ENCODE measurements around the gene PPP1R12C. TPM values are rescaled to one million over a fixed set of nuclear protein-coding genes. Genes with fewer than 3 reads are reported as not detected.
"Not testable (repeated sequence)": the region's sequence is repeated elsewhere in the genome, so short reads cannot be mapped to it uniquely, and the experiment has no call there.

PPP1R12C gene
- total RNA-seq, 1 donor from 2014 or later, result 48.4 TPM

- peak; percentile 80 for DNase-seq
Measured at GRCh38 chr19:55071129-55071502, 46.3 kb downstream of the PPP1R12C start.

GRCh38 chr19:55070466-55071128 lies 46.8 kb downstream of the PPP1R12C start:
- DNase-seq, result no peak

GRCh38 chr19:55069865-55070197 lies 47.6 kb downstream of the PPP1R12C start:
- DNase-seq, result no peak

GRCh38 chr19:55068950-55069864 lies 48.2 kb downstream of the PPP1R12C start:
- peak; percentile 68 for DNase-seq

DNA sequence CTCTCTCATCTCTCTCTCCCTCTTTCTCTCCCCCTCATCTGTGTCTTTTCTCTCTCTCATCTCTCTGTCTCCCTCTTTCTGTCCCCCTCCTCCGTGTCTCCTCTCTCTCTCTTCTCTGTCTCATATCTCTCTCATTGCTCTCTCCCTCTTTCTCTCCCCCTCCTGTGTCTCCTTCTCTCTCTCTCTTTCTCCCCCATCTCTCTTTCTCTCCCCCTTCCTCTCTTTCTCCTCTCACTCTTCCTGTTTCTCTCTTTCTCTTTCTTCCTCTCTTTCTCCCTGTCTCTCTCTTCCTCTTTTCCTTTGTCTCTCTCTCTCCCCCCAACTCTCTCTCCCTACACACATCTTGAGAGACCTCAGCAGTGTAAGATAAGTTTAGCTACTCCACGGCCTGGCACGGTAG lies 49.6 kb downstream of the PPP1R12C start:
- DNase-seq, result no peak

DNA sequence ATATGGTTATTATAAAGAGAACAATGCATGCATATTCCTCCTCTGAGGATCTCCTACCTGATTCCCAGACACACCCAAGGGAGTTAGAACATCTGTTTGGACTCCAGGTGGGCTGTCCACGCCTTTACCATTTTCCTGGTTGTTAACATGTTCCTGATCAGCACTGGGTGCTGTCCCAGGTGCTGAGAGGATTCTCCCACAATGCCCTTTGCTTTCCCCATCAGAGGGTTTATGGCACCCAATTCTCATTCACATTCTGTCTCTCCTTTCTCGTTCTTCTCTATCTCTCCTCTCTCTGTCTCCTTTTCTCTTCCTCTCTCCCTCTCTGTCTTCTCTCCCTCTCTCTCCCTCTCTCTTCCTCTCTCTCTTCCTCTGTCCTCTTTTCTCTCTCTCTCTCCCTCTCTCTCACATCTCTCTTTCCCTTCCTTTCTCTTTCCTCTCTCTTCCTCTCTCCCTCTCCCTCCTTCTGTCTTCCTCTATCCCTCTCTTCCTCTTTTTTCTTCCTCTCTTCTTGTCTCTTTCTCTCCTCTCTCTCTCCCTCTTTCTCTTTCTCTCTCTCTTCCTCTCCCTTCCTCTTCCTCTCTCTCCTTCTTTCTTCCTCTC lies 51.2 kb downstream of the PPP1R12C start:
- no peak for DNase-seq

GRCh38 chr19:55065516-55065915 lies 51.9 kb downstream of the PPP1R12C start:
- not testable (repeated sequence) for DNase-seq

- DNase-seq, result no peak
Measured at GRCh38 chr19:55063492-55063843, 54.0 kb downstream of the PPP1R12C start.

- DNase-seq, result peak; percentile 97
Measured at GRCh38 chr19:55062735-55063491, 54.5 kb downstream of the PPP1R12C start, which contains the start of gene RDH13. TSS of gene RDH13 (minus strand) at chr19:55063148. CDS start at chr19:55063032, 116 bp downstream.

DNA sequence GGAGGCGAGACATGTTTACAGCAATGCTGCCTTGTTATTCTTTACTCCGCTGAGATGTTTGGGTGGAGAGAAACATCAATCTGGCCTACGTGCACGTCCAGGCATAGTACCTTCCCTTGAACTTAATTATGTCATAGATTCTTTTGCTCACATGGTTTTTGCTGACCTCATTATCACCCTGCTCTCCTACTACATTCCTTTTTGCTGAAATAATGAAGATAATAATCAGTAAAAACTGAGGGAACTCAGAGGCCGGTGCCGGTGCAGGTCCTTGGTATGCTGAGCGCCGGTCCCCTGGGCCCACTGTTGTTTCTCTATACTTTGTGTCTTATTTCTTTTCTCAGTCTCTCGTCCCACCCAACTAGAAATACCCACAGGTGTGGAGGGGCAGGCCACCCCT lies 57.1 kb downstream of the PPP1R12C start:
- not testable (repeated sequence) for DNase-seq

GRCh38 chr19:55058781-55059610 lies 58.4 kb downstream of the PPP1R12C start:
- no peak for DNase-seq

DNA sequence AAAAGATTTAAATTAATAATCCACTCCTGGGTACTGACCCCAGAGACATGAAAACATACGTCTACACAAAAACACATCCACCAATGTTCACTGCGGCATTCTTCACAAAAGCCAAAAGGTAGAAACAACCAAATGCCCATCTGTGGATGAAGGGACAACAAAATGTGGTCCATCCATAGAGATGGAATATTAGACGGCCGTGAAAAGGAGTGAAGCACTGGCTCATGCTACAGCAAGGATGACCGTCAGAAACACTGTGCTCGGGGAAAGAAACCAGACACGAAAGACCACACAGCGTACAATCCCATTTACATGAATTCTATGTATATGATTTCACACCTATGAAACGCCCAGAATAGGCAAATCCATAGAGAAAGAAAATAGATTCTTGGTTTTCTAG lies 60.6 kb downstream of the PPP1R12C start:
- DNase-seq, result no peak

DNA sequence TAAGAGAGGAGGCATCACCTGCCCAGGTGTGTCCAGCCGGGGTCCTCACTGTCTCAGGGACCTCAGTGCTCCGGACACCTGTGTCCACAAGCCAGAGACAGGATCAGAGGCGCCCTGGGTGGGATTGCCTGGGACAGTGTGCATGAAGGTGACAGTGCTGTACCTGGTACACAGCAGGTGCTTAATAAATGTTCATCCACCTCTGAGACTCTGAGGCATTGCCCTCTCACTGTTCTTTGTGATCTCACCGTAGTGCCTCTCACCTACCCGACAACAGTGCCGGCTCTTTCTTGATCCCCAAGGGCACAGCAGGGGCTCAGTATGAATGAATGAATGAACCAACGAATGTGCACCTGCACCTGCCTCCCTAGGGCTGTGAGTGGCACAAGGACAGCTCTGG lies 63.7 kb downstream of the PPP1R12C start:
- DNase-seq, result no peak

DNA sequence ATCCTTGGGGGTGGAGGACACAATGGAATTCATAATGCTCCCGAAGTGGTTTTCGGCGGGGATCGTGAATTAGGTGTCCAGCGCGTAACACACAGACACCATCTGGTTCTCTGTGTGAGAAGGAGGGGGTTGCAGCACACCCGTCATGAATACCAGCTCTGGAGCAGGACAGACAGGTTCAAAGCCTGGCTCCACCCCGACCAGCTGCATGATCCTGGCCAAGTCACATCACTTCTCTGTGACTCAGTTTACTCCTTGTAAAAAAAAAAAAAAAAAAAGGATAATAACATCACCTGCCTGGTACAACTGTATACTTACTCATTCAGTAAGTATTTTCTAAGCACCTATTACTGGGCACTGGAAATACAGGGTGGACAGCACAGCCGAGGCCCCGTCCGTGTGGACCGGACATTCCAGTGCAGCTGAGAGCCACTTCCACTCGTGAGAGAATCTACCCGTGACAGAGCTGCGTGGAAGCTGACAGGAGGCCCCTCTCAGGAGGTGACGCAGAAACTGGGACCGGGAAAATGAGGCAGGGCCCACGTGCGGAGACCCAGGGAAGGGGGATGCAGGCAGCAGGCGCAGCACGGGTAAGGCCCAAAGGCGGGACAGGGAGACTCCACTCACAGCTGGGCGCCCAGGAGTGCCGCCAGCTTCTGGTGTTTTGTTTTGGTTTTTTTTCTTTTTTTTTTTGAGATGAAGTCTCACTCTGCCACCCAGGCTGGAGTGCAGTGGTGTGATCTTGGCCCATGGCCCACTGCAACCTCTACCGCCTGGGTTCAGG lies 66.5 kb downstream of the PPP1R12C start:
- no peak for DNase-seq

- no peak for DNase-seq
Measured at GRCh38 chr19:55048446-55048845, 69.0 kb downstream of the PPP1R12C start.

DNA sequence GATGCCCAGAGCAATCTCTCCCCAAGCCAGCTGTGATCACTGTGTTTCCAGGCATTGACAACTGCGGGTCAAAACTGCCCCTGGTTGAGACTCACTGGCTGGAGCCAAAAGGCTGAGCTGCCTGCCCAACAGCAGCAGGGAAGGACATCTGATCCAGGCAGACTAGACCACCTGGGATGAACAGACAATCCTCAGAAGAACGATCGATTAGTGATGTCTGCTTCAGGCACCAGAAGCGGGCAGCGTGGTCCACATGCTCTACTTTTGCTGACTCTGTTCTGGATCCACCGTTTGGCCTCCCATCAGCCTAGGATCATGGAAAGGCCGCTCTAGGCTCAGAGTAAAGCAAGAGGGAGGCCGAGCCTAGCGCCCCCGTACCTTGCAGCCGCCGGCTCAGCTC lies 69.5 kb downstream of the PPP1R12C start:
- DNase-seq, result no peak

DNA sequence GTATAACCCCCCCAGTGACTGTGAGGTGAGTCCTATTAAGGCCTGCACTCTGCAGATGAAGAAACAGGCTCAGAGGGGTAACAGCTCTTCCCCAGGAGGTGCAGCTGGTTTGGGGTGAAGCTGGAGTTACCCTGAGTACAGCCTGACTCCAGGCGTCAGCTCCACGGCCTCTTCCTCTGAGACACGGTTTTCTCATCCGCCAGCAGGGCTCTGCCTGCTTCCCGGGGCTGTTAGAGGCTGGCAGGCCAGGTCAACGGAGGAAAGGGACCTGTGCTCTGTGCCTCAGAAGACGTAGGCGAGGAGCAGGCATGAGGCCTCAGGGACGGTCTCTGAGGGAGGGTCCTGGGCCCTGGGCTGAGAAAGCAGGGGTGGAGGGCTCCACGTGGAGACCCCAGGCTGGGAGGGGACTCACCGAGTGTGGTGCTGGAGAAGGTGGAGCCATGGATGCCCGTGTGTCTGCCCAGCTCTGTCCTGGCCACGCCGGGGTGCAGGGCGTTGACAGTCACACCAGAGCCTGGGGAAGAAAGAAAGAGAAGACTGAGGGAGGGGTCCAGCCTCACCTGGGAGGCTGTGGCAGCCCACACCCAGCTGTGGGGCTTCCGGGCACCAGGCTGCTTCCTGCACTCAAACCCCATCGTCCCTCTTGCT lies 70.3 kb downstream of the PPP1R12C start:
- DNase-seq, result no peak

DNA sequence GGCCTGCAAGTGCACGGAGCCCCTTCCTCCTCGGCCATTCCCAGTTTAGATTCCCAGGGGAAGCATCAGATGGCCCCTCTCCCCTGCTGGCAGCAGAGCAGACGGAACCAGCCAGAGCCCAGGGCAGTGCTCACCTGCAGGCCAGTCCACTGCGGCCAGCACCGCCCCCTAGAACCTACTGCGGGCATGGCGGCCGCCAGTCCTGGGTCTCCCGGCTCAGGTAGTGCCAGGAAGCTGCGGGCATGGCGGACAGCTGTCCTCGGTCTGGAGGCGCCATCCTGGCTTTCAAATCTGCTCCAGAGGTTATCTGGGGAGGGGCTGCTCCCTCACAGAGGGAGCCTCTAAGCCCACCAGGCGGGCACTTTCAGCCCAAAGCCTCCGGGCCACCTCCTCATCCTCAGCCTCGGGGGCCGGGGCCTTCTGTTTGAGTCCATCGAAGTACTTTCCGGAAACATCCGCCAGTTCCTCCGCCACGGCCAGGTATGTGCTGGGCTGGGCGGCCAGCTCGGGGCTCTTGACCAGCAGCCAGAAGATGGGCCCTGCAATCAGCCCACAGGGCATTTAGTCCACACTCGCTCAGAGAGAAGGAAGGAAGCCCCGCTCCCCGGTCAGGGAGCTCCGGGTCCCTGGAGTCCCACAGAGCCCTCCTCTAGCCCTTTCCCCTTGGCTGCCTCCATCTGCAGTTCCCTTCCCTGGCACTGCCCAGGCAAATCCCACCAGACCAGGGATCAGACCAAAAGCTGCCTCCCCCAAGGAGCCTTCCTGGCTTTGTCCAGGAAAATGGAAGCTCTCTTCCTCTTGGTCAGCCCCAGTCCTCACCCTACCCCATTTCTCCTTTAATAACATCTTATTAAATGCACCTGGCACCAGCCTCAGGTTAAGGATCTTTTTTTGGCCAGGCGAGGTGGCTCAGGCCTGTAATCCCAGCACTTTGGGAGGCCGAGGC lies 72.4 kb downstream of the PPP1R12C start:
- DNase-seq, result no peak

GRCh38 chr19:55044286-55044685 lies 73.2 kb downstream of the PPP1R12C start:
- DNase-seq, result no peak

All from tongue (tissue), 2 donors.